GM12875 (cell line): Measurements from ENCODE around the gene KLF1.

Source experiments
- H3K4me3 ChIP-seq: one replicate; pipeline ENCODE4 v1.5.1; 2011; ENCODE audit warnings: low read depth, low read length, control low read depth
- CTCF ChIP-seq: IDR thresholded peaks from 2 replicates; pipeline ENCODE4 v1.5.1; 2011; ENCODE audit warnings: low read depth, mild to moderate bottlenecking, control low read depth, inconsistent platforms, low read length, moderate library complexity, borderline replicate concordance; ENCODE audit not compliant: insufficient read depth

The KLF1 gene

DNA sequence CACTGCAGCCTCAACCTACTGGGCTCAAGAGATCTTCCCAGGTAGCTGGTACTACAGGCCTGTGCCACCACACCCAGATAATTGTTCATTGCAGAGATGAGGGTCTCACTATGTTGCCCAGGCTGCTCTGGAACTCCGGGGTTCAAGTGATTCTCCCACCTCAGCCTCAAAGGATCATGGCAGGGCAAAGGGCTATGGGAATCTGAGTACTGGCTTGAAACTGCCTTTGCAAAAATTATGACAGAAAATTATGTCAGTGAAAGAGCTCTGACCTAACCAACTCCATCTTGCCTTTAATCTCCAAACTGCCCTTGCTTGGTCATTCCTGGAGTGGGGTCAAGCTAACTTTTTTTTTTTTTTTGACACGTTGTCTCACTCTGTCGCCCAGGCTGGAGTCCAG is 4.4 kb downstream of the KLF1 start:
- TF ChIP-seq CTCF: no peak
- no peak overlapping the region for H3K4me3 ChIP-seq

DNA sequence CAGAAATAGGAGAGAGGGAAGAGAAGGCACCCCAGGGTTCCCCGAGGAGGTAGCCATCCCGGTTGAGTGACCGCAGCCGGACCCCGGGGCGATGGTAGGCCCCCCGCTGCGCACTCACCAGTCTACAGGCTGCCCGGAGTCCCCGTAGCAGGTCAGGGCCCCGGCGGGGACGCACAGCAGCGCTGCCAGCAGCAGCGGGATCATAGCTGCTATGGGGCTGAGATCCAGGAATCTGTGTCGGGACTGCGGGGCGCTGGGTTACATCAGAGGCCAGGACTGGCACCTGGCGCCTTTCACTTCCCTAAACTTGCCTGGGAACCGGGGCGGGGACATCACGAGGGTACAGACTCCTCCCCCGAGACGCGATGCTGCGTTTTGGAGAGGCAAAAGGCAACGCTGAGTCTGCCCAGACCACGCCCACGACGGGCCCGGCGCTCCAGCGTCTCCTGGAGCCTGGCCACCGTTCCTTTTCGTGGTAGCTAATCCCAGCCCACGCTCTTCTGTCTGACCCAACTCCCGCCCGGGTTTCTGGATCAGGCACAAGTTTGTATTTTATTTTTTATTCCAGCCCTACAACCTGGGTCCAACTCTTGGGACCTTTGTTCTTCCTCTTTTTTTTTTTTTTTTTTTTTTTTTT is 5.7 kb downstream of the KLF1 start, which contains the start of gene DNASE2:
TSS of gene DNASE2 (minus strand) at position 278 of the 637 bp plus-strand sequence. CDS start at position 204, 74 bp downstream.
- peak within 1 kb of the TSS; percentile 62 for H3K4me3 ChIP-seq
- TF ChIP-seq CTCF: no peak

DNA sequence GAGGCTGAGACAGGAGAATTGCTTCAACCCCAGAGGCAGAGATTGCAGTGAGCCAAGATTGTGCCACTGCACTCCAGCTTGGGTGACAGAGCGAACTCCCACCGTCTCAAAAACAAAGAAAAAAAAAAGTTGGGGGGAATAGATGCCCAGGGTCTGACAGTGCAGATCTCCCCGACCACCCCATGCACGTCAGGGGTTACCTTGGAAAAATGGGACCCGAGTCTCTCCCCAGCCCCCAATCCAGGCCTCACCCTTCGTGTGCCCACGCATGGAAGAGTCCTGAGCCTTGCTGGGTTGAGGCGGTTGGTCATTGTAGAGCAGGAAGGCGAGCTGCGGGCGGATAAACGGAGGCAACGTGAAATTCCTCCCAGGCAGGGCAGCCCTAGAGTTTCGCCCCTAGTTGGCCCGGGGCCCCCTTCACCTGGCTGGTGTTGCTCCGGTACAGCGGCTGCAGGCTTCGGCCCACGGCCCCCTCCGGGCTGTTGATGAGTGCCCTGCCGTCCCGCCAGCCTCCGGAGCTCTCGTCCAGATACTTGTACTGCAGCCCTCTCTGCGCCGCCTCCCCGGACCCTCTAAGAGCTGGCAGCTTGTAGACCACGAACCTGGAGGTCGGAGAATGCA is 6.3 kb downstream of the KLF1 start:
- no peak for TF ChIP-seq CTCF
- H3K4me3 ChIP-seq: peak overlapping the region; percentile 62

DNA sequence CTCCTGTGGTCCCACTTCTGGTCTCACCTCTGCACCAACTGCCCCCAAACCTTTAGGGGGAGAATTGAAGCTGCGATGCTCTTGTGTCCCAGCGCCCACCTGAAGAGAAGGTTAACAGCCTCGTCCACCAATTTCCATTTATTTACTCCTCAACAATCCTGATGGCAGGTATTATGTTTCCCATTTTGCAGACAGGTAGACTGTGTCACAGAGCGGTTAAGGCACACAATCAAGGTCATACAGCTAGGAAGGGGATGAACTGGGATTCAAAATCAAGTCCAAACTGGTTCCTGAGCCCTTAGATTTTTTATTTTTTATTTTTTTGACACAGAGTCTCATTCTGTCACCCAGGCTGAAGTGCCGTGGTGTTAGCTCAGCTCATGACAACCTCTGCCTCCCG is 11.9 kb downstream of the KLF1 start:
- H3K4me3 ChIP-seq: no peak overlapping the region
- no peak for TF ChIP-seq CTCF

GRCh38 chr19:12873891-12874745 is 12.9 kb downstream of the KLF1 start:
- no peak for TF ChIP-seq CTCF
- no peak overlapping the region for H3K4me3 ChIP-seq

GRCh38 chr19:12872941-12873890 is 13.8 kb downstream of the KLF1 start:
- TF ChIP-seq CTCF: no peak
- no peak overlapping the region for H3K4me3 ChIP-seq
